Spleen (tissue), 7 donors: Measurements from ENCODE around the gene PRKG1.

ENCODE experiments used
- CTCF ChIP-seq, 11 experiments: fragments of 200-600 bp in 7 of 11; fragments of 450-650 bp in 4 of 11; sonication (generic) in 4 of 11; IDR thresholded peaks in 8 of 11; conservative IDR thresholded peaks in 3 of 11; 1 replicate in 7 of 11; 2 replicates in 4 of 11; pipeline versions ENCODE4 v1.4.0 to v1.8.0; 2016 to 2021; ENCODE audit warnings: antibody characterized with exemption in 11 of 11, inconsistent platforms in 4 of 11, mild to moderate bottlenecking in 1 of 11
- POLR2A ChIP-seq, 3 donors: fragments of 450-650 bp; IDR thresholded peaks; one replicate each; pipeline ENCODE4 v1.5.1; 2017; ENCODE audit warnings: antibody characterized with exemption in 3 of 3, mild to moderate bottlenecking in 1 of 3
- donor health status: DM: no; HTN: no; CAD: no; lungs with moderate emphysema.
- donor health status: DM: no; HTN: no; CAD: no.
- donor health status: DM: no; HTN: no; CAD: no.

GRCh38 chr10:51552879-51553278 lies 478.6 kb downstream of the PRKG1 start:
- TF ChIP-seq CTCF (IDR thresholded peaks at IDR 0.05 in 8 of 11, conservative IDR thresholded peaks at IDR 0.05 in 3 of 11) (no peak), POLR2A (IDR thresholded peaks at IDR 0.05) (no peak)
